NCI-H82 treated with DMSO at 0.1 percent for 48 hours (cell line): Measurements from ENCODE around the gene FIGN.

ENCODE experiments used
- DNase-seq: peaks from one replicate; lab custom pipeline; 2025; ENCODE audit not compliant: unreplicated experiment; lab: John Stamatoyannopoulos, UW

FIGN gene, protein sequence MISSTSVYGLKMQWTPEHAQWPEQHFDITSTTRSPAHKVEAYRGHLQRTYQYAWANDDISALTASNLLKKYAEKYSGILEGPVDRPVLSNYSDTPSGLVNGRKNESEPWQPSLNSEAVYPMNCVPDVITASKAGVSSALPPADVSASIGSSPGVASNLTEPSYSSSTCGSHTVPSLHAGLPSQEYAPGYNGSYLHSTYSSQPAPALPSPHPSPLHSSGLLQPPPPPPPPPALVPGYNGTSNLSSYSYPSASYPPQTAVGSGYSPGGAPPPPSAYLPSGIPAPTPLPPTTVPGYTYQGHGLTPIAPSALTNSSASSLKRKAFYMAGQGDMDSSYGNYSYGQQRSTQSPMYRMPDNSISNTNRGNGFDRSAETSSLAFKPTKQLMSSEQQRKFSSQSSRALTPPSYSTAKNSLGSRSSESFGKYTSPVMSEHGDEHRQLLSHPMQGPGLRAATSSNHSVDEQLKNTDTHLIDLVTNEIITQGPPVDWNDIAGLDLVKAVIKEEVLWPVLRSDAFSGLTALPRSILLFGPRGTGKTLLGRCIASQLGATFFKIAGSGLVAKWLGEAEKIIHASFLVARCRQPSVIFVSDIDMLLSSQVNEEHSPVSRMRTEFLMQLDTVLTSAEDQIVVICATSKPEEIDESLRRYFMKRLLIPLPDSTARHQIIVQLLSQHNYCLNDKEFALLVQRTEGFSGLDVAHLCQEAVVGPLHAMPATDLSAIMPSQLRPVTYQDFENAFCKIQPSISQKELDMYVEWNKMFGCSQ

DNA sequence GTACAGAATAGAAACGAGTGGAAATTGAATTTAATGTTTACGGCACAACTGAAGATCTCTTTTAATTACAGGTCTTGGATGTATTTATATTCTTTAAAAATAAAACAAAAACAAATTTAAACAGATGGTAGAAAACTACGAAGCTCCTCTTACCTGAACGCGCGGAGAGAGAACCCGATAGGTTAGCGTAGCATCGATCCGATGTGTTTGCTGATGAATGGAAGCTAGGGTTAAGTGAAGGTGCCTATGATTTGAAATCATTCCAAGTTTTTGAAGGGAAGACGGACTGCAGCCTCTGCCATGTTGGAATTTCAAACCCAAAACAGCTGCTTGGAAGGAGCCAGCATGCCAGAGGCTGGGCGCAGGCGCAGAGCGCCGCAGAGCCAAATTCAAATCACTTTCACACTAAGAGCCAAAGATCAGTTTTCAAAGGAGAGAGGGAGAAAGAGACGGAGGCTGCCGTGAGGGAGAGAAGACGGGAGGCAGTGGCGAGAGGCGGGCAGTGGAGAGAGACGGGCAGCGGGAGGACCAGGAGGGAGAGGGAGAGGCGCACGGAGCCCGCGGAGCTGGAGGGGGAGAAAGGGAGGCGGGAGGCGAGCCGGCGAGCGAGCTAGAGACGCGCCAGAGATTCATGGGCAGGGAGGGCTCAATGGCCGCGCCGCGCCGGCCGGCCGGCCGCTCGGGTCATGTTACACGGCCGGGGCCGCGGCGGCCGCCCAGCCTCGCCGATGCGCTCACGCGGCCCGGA is at the start of gene FIGN:
FIGN (minus strand) TSS at position 324 of the 748 bp plus-strand sequence. CDS start 1,081 bp downstream, outside the sequence.
- peak; percentile 70 for DNase-seq

DNA sequence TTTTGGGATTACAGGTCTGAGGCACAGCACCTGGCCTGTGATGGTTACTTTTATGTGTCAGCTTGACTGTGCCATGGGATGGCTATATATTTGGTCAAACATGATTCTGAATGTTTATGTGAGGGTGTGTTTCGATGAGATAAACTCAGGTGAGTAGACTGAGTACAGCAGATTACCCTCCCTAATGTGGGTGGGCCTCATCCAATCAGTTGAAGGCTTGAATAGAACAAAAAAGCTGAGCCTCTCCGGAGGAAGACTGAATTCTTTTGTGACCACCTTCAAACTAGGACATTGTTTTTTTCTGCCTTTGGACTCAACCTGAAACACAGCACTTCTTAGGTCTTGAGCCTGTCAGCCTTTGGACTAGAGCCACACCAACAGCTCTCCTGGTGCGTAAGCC is 49.4 kb upstream of the FIGN start:
- DNase-seq = no peak

DNA sequence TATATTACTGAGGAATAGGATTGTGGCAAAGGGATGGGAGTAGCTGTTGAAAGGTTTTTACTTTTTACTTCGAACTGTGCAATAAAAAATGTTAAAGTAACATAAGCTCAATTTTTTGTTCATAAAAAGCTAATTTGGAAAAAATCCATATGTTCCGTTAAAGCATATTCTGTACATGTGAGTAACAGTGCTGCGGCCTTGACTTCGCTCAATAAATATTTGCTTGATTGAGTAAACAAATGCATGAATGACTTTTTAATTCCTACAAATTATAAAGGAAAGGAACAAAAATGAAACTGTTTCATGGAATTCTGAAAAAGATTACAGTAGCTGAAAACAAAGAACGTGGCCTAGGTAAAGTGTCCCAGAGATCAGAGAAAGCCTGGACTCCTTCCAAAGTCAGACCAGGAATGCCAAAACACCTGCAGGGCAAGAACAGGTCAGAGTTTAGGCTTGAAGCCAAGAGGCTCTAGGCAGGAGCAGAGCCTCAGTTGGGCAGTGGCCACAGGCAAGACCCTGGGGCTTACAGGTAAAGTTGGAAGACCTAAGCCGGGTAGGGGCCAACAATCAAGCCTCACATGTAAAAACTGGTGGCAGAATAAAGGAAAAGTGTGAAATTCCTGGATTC is 44.3 kb upstream of the FIGN start:
- DNase-seq = no peak

DNA sequence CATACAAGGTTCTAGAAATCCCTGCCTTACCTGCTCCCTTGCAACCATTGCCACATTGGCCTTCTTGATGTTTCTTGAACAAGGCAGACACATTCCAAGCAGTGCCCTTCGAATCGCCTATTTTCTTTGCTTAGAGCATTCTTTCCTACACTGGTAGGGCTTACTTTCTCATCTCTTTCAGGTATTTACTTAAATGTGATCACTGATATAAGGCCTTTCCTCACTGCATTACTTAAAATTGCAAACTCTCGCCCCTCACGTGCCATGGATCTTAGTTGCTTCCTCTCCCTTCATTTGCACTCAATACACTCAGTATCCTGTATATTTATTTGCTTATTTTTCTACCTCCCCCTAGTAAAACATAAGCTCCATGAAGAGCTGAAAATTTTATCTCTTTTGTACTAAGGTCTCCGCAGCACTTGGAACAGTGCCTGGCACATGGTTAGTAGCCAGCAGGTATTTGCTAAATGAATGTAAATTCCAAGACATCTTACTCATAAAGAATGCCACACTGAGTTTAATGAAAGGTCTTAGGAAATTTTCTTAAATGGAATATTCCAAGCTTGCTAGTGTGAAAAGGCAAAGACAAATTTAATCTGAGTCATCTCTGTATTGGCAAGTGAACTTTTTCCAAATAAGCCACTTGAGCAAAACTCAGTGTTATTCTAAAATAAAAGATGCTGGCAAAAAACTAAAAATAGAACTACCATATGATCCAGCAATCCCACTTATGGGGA is 42.4 kb upstream of the FIGN start:
- DNase-seq = no peak

DNA sequence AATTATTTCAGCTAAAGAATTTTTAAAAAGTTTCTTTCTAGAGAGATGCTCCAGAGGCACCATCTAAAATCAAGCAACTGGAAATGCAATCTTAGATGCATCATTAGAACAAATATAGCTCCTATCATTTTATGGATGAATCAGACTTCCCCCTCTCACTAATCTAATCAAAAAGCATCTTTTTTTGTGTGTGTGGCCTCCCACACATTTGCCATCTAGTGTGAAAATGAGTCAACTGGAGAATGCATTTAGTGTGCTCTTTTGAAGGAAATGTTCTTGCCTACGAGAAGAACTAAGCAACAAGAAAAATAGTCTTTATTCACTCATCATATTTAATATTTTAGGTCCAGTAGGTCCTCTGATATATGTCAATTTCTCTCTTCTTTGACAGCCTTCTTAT is 39.5 kb upstream of the FIGN start:
- no peak for DNase-seq

DNA sequence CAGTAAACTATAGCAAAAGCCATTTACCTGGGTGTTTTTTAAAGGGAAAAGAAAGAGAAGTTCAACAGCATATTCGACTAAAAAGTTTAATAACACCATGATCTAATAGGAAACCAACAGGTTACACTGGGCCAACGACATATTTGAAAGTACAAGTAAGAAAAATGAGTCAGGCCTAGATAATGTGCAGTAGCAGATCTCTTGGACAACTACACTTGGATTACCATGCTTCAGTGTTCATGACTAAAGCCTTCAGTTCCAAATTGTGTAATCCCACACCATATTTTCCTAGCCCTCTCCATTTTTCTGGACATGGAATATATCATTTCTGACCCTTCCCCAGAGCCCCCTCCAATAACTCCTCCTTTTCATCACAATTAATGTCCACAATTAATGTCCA is 39.1 kb upstream of the FIGN start:
- DNase-seq = no peak

DNA sequence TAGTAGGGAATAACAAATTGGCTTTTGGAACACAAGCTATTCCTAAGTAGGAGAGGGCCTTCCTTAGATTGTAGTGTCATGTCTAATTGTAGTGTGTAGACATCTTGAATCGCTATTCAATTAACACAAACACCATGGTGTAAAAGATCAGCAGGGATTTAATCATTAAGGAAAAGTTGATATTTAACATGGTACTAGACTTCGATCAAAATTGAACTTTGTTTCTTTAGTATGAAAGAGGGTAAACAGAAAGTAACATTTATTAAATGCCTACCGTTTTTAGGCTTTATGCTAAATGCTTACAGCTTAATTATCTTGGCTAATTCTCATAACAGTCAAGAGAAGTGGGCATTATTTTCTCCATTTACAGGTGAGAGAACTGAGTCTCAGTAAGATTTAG is 37.5 kb upstream of the FIGN start:
- no peak for DNase-seq

DNA sequence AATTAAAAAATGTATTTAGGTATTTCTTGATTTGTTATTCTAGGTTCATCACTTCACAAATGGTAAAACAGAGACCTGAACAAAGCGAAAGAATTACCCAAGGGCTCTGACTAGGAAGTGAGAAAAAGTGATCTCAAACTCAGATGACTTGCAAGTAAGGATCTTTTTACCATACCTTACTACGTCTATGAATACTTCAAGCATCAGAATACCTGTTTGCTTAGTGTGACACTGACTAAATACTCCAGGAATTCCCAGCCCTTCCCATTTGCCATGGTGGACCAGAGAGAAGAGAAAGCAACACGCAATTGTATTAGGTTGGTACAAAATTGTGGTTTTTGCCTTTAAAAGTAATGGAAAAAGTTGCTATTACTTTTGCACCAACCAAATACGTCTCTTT is 35.8 kb upstream of the FIGN start:
- DNase-seq = no peak

DNA sequence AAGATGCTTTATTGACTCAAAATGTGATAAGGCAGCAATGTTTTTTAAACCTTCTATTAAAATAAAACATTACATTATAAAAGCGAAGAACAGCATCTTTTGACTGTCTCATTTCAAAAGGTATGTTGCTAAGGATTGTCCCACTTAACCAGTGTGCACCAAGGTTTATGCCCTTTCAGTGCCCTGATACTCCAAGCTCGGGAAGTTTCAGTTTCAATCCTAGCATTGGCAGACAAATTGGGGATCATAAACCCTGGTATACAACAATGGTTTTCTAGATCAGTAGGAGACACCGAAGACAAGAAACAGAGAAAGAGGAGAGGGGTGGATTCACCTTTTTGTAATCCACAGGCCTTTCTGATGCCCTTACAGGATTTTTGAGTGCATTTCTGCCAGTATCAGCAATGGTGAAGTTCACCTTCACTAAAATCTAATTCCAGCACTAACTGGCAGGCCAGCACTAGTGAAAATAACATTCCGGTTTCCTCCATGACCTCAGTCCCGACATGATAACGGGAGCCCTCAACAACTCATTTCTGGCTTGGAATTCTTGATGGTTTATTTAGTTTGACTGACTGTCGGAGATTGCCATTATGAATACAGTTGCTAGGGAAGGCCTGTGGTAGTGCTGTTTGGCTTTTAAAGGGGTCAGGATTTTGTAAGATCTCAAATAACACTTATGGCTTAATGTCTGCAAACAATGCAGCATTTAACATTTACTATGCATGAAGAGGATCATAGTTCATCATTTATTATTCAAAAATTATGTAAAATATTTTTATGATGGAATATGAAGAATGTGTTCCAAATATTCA is 33.3 kb upstream of the FIGN start:
- no peak for DNase-seq

DNA sequence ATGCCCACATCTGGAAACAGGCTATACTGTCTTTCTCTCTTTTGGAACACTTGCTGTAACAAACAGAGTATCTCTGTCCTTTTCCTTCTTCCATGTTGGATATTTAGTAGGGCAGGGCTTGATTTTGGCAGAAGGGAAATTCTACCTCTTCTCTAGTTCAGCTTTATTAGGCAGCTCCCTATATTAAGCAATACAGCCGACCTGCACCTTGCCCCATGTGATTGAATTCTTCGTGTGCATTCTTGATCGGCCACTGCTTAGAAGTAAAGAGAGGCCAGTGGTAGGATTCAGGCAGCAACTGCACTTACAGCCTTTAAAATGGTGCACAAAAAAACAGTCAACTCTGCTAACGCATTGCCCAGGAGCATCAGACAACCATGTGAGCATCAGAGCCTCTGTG is 31.3 kb upstream of the FIGN start:
- DNase-seq = no peak

DNA sequence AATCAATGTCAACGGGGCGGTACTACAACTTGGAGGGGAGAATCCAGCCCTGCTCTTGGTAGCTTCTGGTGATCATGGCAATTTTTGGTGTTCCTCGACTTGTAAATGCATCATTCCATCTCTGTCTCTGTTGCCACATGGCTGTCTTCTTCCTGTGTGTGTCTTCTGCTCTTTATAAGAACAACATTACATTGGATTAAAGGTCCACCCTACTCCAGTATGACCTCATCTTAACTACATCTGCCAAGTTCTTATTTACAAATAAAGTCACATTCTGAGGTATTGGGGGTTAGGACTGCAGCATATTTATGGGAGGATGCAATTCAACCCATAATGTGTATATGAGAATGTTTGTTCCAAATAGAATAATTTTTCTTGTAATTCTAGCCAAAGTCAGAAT is 28.8 kb upstream of the FIGN start:
- DNase-seq = no peak

DNA sequence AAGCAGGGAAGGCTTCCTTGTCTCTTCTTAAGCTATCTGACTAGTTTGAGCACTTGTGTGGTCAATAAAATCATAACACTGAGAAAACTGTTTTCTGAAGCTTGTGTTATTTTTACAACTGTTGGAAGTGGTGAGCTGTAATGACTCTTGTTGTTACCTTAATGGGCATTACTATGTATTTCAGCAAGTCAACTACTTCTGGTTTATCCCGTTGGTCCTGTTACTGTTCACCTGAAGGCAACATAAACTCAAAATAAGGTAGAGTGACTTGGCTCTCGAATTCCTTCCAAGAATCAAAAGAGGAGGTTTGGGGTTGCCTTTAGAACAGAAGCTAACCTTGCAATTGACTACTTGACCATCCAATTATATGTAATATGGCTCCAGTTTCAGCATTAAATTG is 23.2 kb upstream of the FIGN start:
- DNase-seq = no peak

DNA sequence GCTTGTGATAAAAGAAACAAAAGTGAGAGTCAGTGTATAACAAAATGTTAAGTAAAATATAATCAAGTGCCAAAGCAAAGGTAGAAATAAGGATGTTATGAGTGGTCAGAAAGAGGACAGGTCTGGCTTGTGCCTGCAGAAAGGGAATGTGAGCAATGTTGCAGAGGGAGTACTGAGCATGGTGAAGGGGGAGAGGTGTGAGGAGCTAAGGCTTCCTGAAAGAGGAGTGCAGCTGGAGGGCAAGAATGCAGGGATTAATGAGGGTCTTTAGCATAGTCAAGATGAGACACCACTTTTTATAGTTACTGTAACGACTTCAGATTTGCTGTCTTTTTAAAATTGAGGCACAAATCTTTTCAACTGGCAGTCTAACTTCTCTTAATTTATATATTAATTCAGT is 22.0 kb upstream of the FIGN start:
- DNase-seq = no peak

DNA sequence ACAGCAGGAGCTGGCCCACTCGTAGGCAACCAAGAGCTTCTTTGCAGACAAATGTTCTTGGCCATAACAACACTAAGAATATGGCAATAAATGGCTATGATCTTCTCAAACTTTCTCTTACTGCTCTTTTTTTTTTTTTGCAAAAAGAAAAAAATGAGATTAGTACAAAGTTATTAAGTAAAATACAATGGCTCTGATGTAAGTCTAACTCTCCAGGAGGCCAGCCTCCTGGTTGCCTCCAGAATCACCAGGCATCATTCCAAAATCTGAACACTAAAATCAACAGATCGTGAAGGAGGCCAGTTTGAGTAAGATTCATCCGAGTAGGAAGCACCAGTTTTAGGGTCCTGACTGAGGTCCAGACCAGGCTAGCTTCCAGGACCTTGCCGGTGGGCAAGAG is 20.8 kb upstream of the FIGN start:
- no peak for DNase-seq

DNA sequence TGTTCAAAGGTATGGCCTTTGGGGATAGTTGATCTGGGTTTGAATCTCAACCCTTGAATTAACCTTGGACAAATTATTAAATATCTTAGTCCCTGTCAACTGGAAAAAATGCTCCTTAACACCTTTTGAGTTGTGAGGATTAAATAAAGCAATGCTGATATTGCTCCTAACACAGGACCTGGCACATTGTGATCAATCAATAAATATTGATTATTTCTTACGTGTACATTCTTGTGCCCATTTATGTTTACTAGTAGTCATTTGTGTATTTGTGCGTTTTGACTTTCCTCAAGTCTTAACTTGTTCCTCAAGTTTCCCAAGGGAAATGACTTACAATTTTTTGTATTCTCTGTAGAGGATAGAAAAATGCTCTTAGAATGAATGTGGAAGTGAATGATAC is 19.6 kb upstream of the FIGN start:
- no peak for DNase-seq

DNA sequence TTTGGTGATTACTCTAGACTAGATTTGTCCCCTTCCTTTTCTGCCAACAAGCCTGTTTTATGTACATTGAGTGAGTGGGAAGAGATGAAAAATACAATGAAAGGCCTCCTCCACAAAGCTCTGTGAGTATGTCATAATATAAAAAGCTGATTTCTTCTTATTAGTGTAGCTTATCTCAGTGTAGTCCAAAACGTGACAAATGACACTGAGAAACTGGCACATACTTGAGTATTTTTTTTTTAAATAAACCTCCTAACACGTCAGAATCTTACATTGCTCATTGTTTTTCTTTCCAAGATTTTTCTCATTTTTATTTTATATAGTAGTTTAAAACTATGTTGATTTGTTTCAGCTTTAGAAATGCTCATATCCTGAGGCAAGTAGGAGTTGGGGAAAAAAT is 17.9 kb upstream of the FIGN start:
- no peak for DNase-seq

DNA sequence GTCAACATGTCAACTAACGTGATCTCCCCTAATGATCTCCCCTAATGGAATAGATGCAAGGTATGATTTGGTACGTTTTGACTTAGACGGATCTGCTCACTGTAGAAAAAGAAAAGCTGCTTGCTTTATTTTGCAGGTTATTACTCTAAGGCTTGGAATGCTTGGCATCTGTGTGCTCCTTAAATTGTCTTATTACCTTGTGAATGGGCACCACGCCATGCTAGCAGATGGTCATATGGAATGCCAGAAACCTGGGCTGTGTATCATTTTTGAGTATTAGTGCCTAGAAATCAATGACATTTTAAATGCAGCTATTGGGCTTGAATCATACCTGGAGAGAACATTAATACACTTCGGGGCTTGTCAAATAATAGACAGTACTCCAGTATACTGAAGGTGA is 16.5 kb upstream of the FIGN start:
- DNase-seq = no peak

DNA sequence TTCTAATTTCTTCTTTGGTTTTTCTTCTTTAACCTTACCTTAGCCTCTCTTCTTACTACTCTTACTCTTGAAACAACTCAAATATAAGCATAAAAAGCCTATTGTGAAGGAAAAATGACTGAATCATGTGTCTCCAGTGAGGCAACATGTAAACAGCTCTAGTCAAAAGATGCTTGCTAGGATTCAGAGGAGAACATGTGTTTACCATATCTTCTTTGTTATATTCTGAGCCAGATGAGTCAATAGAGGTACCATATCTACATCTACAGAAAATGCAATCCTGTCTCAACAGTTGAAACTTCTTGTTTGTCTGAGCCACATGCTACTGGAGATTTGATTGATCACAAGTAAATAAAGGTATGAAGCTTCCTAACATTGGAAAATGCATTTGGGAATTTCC is 15.9 kb upstream of the FIGN start:
- no peak for DNase-seq

DNA sequence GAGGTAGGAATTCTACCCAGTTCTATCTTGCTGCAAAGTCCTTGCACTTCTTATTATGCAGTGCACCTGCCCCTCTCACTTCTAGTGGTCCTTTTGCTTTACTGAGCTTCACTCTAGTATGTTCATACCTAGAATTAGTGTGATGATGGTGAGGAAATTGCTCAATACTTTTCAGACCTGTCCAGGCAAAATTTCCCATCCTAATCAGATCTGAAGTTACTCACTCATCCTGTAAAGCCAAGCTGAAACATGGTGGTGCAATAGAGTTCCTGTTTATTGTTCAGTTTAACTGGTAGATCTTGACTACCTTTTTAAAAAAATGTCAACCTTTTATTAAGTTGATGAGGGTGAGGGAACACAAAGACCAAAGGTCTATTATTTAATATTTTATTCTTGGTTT is 12.6 kb upstream of the FIGN start:
- no peak for DNase-seq

DNA sequence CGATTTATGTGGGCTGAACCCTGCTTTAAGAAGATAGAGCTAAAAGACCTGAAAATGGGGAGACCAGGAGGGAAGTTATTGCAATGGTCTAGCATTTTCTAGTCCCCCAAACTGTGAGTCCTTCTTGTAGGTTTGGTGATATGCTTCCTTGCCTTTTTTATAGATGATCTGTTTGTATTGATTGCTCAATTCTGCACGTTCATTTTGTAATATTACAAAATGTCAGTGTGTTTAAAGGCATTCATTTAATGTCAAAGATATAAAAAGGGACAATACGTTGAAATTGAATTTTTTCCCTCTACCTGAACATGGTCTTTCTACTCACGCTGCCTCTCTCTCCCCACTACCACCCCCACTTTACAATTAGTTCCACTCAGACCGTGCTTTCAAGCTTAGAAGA is 5.6 kb upstream of the FIGN start:
- DNase-seq = no peak
